Measurements from ENCODE around the gene AGTPBP1.
"Not testable (repeated sequence)": the region's sequence is repeated elsewhere in the genome, so short reads cannot be mapped to it uniquely, and the experiment has no call there.

The AGTPBP1 gene

GRCh38 chr9:85741875-85742596 is at the start of gene AGTPBP1:
Gene AGTPBP1 (minus strand): TSS chr9:85741954. CDS start chr9:85712533, 29,421 bp downstream.
- peak; percentile 96 for DNase-seq

GRCh38 chr9:85786116-85786515 is 44.4 kb upstream of the AGTPBP1 start:
- not testable (repeated sequence) for DNase-seq

GRCh38 chr9:85773844-85774243 is 32.1 kb upstream of the AGTPBP1 start:
- DNase-seq: not testable (repeated sequence)

- not testable (repeated sequence) for DNase-seq
Observed at GRCh38 chr9:85761802-85762201, 20.0 kb upstream of the AGTPBP1 start.

GRCh38 chr9:85757716-85758115 is 16.0 kb upstream of the AGTPBP1 start:
- not testable (repeated sequence) for DNase-seq

GRCh38 chr9:85756216-85756615 is 14.5 kb upstream of the AGTPBP1 start:
- not testable (repeated sequence) for DNase-seq

- no peak for DNase-seq
Observed at GRCh38 chr9:85746309-85746708, 4.6 kb upstream of the AGTPBP1 start.

GRCh38 chr9:85745203-85745602 is 3.4 kb upstream of the AGTPBP1 start:
- no peak for DNase-seq

- DNase-seq: no peak
Observed at GRCh38 chr9:85744480-85744879, 2.7 kb upstream of the AGTPBP1 start.

- DNase-seq: no peak
Observed at GRCh38 chr9:85743275-85744128, 1.7 kb upstream of the AGTPBP1 start.

GRCh38 chr9:85742597-85742936 is 813 bp upstream of the AGTPBP1 start:
- DNase-seq: no peak

- peak; percentile 36 for DNase-seq
Observed at GRCh38 chr9:85741095-85741874, 469 bp downstream of the AGTPBP1 start.

- no peak for DNase-seq
Observed at GRCh38 chr9:85740787-85741094, 1.0 kb downstream of the AGTPBP1 start.

- no peak for DNase-seq
Observed at GRCh38 chr9:85738509-85738908, 3.2 kb downstream of the AGTPBP1 start.

GRCh38 chr9:85737671-85738070 is 4.1 kb downstream of the AGTPBP1 start:
- no peak for DNase-seq

- DNase-seq: no peak
Observed at GRCh38 chr9:85730916-85731630, 10.7 kb downstream of the AGTPBP1 start.

- DNase-seq: no peak
Observed at GRCh38 chr9:85729882-85730281, 11.9 kb downstream of the AGTPBP1 start.

GRCh38 chr9:85727500-85727899 is 14.3 kb downstream of the AGTPBP1 start:
- no peak for DNase-seq

- no peak for DNase-seq
Observed at GRCh38 chr9:85726737-85727136, 15.0 kb downstream of the AGTPBP1 start.

GRCh38 chr9:85723215-85723614 is 18.5 kb downstream of the AGTPBP1 start:
- peak; percentile 23 for DNase-seq

GRCh38 chr9:85719411-85719810 is 22.3 kb downstream of the AGTPBP1 start:
- DNase-seq: not testable (repeated sequence)

- DNase-seq: not testable (repeated sequence)
Observed at GRCh38 chr9:85717818-85718217, 23.9 kb downstream of the AGTPBP1 start.

GRCh38 chr9:85717220-85717619 is 24.5 kb downstream of the AGTPBP1 start:
- DNase-seq: no peak
